Spleen (tissue), 7 donors: Measurements from ENCODE around the gene CCDC180.

Experiments
- POLR2A ChIP-seq, 3 donors: fragments of 450-650 bp; IDR thresholded peaks; one replicate each; pipeline ENCODE4 v1.5.1; 2017; ENCODE audit warnings: antibody characterized with exemption in 3 of 3, mild to moderate bottlenecking in 1 of 3
- POLR2AphosphoS5 ChIP-seq, 3 donors: sonication (generic); formaldehyde crosslinking; IDR thresholded peaks; one replicate each; pipeline ENCODE4 v1.5.1; 2017; ENCODE audit warnings: antibody characterized with exemption in 3 of 3
- TF ChIP-seq, protein P1 (sequence below), 11 experiments: fragments of 200-600 bp in 7 of 11; fragments of 450-650 bp in 4 of 11; sonication (generic) in 4 of 11; IDR thresholded peaks in 8 of 11; conservative IDR thresholded peaks in 3 of 11; 1 replicate in 7 of 11; 2 replicates in 4 of 11; pipeline versions ENCODE4 v1.4.0 to v1.8.0; 2016 to 2021; ENCODE audit warnings: antibody characterized with exemption in 11 of 11, inconsistent platforms in 4 of 11, mild to moderate bottlenecking in 1 of 11
- donor health status: DM: no; HTN: no; CAD: no; lungs with moderate emphysema.
- donor health status: DM: no; HTN: no; CAD: no.
- donor health status: DM: no; HTN: no; CAD: no.

DNA sequence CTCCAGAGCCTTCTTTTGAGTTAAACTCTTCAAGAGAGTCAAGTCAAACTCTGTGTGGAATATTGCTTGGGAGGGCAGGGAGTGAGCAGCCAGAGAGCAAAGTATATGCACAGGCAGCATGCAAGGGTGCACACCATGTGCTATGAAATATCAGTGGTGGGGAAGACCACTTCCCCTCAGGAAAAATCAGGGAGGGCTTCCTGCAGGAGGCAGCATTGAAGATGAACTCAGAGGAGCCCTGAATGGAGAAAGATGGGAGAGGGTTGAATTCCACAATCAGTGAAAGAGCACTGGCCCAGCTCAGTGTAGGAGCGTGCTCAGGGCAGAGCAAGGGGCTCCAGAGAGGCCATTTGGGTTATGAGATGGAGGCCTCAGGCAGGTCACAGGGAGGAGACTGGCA lies 41.9 kb downstream of the CCDC180 start:
- TF ChIP-seq, protein P1, sequence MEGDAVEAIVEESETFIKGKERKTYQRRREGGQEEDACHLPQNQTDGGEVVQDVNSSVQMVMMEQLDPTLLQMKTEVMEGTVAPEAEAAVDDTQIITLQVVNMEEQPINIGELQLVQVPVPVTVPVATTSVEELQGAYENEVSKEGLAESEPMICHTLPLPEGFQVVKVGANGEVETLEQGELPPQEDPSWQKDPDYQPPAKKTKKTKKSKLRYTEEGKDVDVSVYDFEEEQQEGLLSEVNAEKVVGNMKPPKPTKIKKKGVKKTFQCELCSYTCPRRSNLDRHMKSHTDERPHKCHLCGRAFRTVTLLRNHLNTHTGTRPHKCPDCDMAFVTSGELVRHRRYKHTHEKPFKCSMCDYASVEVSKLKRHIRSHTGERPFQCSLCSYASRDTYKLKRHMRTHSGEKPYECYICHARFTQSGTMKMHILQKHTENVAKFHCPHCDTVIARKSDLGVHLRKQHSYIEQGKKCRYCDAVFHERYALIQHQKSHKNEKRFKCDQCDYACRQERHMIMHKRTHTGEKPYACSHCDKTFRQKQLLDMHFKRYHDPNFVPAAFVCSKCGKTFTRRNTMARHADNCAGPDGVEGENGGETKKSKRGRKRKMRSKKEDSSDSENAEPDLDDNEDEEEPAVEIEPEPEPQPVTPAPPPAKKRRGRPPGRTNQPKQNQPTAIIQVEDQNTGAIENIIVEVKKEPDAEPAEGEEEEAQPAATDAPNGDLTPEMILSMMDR (IDR thresholded peaks at IDR 0.05 in 8 of 11, conservative IDR thresholded peaks at IDR 0.05 in 3 of 11): no peak
- TF ChIP-seq POLR2AphosphoS5 (IDR thresholded peaks at IDR 0.05) (no peak), POLR2A (IDR thresholded peaks at IDR 0.05) (no peak)
